ENCODE data around the gene KLF3. TPM values are rescaled to one million over a fixed set of nuclear protein-coding genes. Genes with fewer than 3 reads are reported as not detected.
"Not testable (repeated sequence)": the region's sequence is repeated elsewhere in the genome, so short reads cannot be mapped to it uniquely, and the experiment has no call there.

Gene KLF3
- total RNA-seq, 1 donor from 2014 or later: 38.4 TPM

DNA sequence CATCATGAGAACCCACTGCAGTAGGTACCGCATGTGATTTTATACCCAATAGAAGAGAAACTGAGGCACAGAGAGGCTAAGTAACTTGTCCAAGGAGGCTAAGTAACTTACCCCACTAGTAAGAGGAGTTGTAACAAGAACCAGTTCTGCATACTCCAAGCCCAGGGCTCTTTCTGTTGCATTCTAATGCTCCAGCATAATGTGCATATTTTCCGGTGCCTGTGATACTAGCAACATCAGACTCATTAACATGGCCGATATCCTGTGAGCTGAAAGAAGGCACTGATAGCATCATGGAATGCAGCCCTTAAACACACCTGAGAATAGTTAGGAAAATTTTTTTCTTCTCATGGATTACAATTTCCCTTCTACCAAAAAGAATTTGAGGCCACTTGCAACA, 39.7 kb upstream of the KLF3 start:
- no peak for DNase-seq (ENCODE audit: low read depth, low spot score)

DNA sequence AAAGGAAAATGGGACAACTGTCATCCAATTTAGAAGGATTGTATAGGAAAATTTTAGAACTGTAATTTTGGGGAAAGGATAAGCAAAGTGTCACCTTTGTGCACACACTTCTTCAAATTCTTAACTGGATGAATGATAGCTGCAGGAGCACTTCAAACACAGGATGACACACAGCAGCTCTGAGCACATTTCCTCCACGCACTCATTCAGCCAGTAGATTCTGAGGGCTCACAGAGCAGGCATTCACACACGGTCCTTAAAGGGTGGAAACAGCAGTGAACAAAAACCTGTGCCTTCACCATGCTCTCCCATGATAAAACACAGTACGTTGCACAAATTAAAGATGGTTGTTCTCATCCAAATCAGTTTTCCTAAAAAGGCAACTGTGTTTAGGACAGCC, 38.5 kb upstream of the KLF3 start:
- H3K4me3 Mint-ChIP-seq: no peak overlapping the region
- H3K36me3 Mint-ChIP-seq (ENCODE audit: low read depth): peaks cover 10% of the 10 kb centered on the region
- no peaks in the 10 kb centered on the region for H3K27me3 Mint-ChIP-seq (ENCODE audit: low read depth)
- peaks cover 18% of the 10 kb centered on the region for H3K4me1 Mint-ChIP-seq
- DNase-seq (ENCODE audit: low read depth, low spot score): no peak
- no peaks in the 10 kb centered on the region for H3K9me3 Mint-ChIP-seq
- TF ChIP-seq, protein P1, sequence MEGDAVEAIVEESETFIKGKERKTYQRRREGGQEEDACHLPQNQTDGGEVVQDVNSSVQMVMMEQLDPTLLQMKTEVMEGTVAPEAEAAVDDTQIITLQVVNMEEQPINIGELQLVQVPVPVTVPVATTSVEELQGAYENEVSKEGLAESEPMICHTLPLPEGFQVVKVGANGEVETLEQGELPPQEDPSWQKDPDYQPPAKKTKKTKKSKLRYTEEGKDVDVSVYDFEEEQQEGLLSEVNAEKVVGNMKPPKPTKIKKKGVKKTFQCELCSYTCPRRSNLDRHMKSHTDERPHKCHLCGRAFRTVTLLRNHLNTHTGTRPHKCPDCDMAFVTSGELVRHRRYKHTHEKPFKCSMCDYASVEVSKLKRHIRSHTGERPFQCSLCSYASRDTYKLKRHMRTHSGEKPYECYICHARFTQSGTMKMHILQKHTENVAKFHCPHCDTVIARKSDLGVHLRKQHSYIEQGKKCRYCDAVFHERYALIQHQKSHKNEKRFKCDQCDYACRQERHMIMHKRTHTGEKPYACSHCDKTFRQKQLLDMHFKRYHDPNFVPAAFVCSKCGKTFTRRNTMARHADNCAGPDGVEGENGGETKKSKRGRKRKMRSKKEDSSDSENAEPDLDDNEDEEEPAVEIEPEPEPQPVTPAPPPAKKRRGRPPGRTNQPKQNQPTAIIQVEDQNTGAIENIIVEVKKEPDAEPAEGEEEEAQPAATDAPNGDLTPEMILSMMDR (conservative IDR thresholded peaks at IDR 0.05): no peak
- H3K27ac Mint-ChIP-seq (ENCODE audit: unreplicated experiment): no peak overlapping the region

More for the DNA sequence above, 39.7 kb upstream of the KLF3 start:
- H3K27ac Mint-ChIP-seq (ENCODE audit: unreplicated experiment): no peak overlapping the region
- peaks cover 10% of the 10 kb centered on the region for H3K36me3 Mint-ChIP-seq (ENCODE audit: low read depth)
- TF ChIP-seq, protein P1 (conservative IDR thresholded peaks at IDR 0.05): no peak
- H3K4me1 Mint-ChIP-seq: peaks cover 18% of the 10 kb centered on the region
- no peaks in the 10 kb centered on the region for H3K27me3 Mint-ChIP-seq (ENCODE audit: low read depth)
- H3K9me3 Mint-ChIP-seq: no peaks in the 10 kb centered on the region
- no peak overlapping the region for H3K4me3 Mint-ChIP-seq

DNA sequence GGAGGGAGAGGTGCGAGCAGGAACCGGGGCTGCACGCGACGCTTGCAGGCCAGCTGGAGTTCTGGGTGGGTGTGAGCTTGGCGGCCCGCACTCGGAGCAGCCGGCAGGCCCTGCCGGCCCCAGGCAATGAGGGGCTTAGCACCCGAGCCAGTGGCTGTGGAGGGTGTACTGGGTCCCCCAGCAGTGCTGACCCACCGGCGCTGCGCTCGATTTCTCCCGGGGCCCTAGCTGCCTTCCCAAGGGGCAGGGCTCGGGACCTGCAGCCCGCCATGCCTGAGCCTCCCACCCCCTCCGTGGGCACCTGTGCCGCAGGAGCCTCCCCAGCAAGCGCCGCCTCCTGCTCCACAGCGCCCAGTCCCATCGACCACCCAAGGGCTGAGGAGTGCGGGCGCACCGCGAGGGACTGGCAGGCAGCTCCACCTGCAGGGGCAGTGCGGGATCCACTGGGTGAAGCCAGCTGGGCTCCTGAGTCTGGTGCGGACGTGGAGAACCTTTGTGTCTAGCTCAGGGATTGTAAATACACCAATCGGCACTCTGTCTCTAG, 37.0 kb upstream of the KLF3 start:
- not testable (repeated sequence) for H3K9me3 Mint-ChIP-seq; DNase-seq (ENCODE audit: low read depth, low spot score); H3K27ac Mint-ChIP-seq (ENCODE audit: unreplicated experiment); H3K27me3 Mint-ChIP-seq (ENCODE audit: low read depth); H3K4me3 Mint-ChIP-seq
- peaks cover 18% of the 10 kb centered on the region for H3K4me1 Mint-ChIP-seq
- peaks cover 10% of the 10 kb centered on the region for H3K36me3 Mint-ChIP-seq (ENCODE audit: low read depth)

DNA sequence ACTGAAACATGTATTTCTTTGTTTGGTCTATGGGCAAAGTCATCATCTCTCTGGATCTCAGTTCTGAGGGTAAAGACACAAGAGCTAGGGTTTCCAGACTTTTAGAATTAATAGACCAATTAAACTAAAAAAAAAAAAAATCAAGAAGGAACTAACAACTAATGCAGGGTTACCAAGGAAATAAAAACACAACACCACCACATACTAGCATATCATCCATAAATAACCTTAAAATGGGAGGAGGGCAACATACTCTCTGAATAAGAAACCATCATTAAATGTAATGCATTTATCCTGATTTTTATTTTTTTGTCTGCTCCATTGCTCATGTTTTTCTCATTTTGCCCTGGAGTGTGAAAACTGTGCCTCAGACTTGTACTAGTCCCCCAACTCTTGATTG, 33.5 kb upstream of the KLF3 start:
- no peaks in the 10 kb centered on the region for H3K9me3 Mint-ChIP-seq
- H3K36me3 Mint-ChIP-seq (ENCODE audit: low read depth): peaks cover 12% of the 10 kb centered on the region
- H3K27ac Mint-ChIP-seq (ENCODE audit: unreplicated experiment): no peak overlapping the region
- H3K4me3 Mint-ChIP-seq: no peak overlapping the region
- H3K27me3 Mint-ChIP-seq (ENCODE audit: low read depth): no peaks in the 10 kb centered on the region
- DNase-seq (ENCODE audit: low read depth, low spot score): no peak
- peaks cover 6% of the 10 kb centered on the region for H3K4me1 Mint-ChIP-seq
- TF ChIP-seq, protein P1 (conservative IDR thresholded peaks at IDR 0.05): no peak

DNA sequence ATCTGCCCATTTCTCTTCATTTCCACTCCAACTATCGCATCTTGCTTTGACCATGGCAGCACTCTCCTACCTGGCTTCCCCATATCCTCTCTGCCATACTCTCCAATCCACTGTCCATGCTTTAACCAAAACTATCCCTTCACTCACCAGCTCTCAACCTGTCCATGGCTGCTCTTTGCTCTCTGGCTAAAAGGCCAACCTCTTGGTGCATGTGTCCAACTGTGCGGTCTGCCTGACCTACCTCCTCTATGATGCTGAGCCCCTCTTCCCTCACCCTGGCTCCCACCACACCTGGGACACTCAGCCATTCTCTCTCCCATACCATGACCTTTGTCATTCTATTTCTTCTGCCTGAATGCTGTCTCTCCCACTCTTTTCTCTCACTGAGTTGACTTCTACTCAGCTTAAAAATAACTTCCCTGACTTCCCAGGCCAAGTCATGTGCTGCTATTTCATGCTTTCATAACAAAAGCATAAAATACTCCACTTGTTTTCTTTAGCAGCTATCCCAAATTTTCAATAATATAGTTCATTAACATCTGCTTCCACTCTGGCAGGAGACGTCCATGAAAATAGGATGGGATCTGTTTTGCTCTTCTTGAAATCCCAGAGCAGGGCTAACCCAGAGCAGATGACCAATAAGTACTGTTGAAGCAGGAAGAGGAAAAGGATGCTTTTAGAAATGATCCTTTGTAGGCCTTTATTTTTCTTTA, 29.8 kb upstream of the KLF3 start:
- Mint-ChIP-seq H3K4me1 (no peaks in the 10 kb centered on the region), H3K4me3 (no peak overlapping the region), H3K27me3 (ENCODE audit: low read depth) (no peaks in the 10 kb centered on the region), H3K9me3 (peaks cover 3% of the 10 kb centered on the region), H3K27ac (ENCODE audit: unreplicated experiment) (no peak overlapping the region), H3K36me3 (ENCODE audit: low read depth) (peaks cover 2% of the 10 kb centered on the region)
- no peak for DNase-seq (ENCODE audit: low read depth, low spot score)
- TF ChIP-seq, protein P1 (conservative IDR thresholded peaks at IDR 0.05): no peak

DNA sequence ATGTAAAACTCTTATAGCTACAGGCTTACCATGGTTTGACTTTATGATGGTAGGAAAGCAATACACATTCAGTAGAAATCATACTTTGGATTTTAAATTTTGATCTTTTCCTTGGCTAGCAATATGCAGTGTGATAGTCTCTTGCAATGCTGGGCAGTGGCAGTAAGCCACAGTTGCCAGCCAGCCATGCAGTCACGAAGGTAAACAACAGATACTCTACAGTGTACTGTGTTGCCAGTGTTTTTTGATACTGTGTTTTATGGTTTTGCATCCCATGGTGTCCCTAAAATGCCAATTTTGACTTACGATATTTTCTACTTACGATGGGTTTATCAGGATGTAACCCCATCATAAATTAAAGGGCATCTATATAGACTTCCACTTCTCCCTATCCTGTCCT, 24.8 kb upstream of the KLF3 start:
- no peak overlapping the region for H3K4me3 Mint-ChIP-seq
- no peaks in the 10 kb centered on the region for H3K36me3 Mint-ChIP-seq (ENCODE audit: low read depth)
- DNase-seq (ENCODE audit: low read depth, low spot score): no peak
- H3K27ac Mint-ChIP-seq (ENCODE audit: unreplicated experiment): no peak overlapping the region
- no peaks in the 10 kb centered on the region for H3K27me3 Mint-ChIP-seq (ENCODE audit: low read depth)
- peaks cover 3% of the 10 kb centered on the region for H3K9me3 Mint-ChIP-seq
- TF ChIP-seq, protein P1 (conservative IDR thresholded peaks at IDR 0.05): no peak
- no peaks in the 10 kb centered on the region for H3K4me1 Mint-ChIP-seq
